T-helper 2 cell treated with Interferon-gamma antibody and Interleukin-4, amounts not matched to agents 100 ng/mL and 5 ng/mL, for 36 hours (primary cell): Measurements from ENCODE around the gene PIPOX. TPM values are rescaled to one million over a fixed set of nuclear protein-coding genes. Genes with fewer than 3 reads are reported as not detected.

Experiments
- intact Hi-C: fragments of 100-400 bp; cut with micrococcal nuclease; formaldehyde crosslinking; loops from one replicate; pipeline ENCODE4 v1.15.1; 2023
- total RNA-seq: library from RNA; stranded (reverse); gene quantifications from 2 replicates; pipeline ENCODE4 v1.2.3, GENCODE V29; 2022

Gene PIPOX
- total RNA-seq, 1 donor from 2014 or later = 1.9 TPM

GRCh38 chr17:29096094-29096493, 53.2 kb downstream of the PIPOX start:
- intact Hi-C loops = no loop called here

- intact Hi-C loops = no loop called here
Observed at GRCh38 chr17:29099527-29099926, 56.6 kb downstream of the PIPOX start.

DNA sequence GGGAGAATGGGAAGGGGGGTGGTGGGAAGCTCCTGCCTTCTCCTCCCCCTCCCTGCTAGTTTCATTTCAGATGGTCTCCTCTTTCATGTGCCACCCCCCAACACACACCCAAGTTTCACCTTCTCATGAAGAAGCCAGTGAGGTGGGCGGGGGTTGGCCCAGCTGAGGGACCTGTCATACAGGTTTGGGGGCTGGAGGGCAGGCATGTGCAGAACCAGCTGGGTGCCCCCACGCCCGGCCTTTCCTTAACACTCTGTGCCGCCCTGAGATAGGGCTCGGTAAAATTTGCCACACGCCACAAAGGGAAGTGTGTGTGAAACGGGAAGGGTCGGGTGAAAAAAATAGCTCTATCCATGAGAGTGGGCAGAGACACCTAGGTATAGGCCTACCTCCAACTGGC, 57.4 kb downstream of the PIPOX start:
- intact Hi-C loops = no loop called here

GRCh38 chr17:29102046-29102445, 59.1 kb downstream of the PIPOX start:
- intact Hi-C loops = no loop called here

DNA sequence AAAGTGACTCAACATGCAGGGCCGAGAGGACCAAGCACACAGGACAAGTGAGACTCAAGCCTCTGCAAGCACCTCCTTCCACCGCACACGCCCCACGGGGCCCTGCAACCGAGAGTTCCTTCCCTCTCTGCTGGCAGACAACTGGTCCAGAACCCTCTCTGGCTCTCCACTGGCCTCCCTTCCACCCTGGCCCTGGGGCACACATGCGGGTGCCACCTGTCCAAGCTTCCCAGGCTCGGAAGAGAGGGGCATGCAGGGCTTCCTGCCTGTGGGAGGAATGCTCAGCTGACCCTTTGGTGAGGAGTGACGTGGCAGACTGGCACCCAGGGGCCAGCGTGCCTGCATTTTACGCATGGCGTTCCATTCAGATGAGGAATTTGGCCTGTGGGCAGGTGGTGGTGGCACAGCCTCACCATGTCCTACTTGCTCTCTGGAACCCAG, 59.8 kb downstream of the PIPOX start:
- intact Hi-C loops = no loop called here

GRCh38 chr17:29103341-29103740, 60.4 kb downstream of the PIPOX start:
- intact Hi-C loops = no loop called here

Other genes with a start within 250 kb of the PIPOX start
- 16.3 and 17.4 TPM in 2 replicates for gene FAM222B, start 200.4 kb upstream of the PIPOX start, total RNA-seq
- gene ERAL1, start 188.1 kb upstream of the PIPOX start, total RNA-seq = 45.1 and 47.8 TPM in 2 replicates
- 207 and 212 TPM in 2 replicates for gene FLOT2, start 145.4 kb upstream of the PIPOX start, total RNA-seq
- 25.7 and 30.5 TPM in 2 replicates for gene DHRS13, start 140.1 kb upstream of the PIPOX start, total RNA-seq
- gene PHF12, start 91.6 kb upstream of the PIPOX start, total RNA-seq = 61.0 and 72.0 TPM in 2 replicates
- not detected in 2 replicates for gene SEZ6, start 37.1 kb upstream of the PIPOX start, total RNA-seq
- 99.0 and 101 TPM in 2 replicates for gene MYO18A, start 137.3 kb downstream of the PIPOX start, total RNA-seq
- not detected in 2 replicates for gene CRYBA1, start 203.7 kb downstream of the PIPOX start, total RNA-seq